ENCODE data around the gene METRNL. TPM values are rescaled to one million over a fixed set of nuclear protein-coding genes. Genes with fewer than 3 reads are reported as not detected.
"Not testable (repeated sequence)": the region's sequence is repeated elsewhere in the genome, so short reads cannot be mapped to it uniquely, and the experiment has no call there.

The METRNL gene, protein sequence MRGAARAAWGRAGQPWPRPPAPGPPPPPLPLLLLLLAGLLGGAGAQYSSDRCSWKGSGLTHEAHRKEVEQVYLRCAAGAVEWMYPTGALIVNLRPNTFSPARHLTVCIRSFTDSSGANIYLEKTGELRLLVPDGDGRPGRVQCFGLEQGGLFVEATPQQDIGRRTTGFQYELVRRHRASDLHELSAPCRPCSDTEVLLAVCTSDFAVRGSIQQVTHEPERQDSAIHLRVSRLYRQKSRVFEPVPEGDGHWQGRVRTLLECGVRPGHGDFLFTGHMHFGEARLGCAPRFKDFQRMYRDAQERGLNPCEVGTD
- total RNA-seq, result 27.6 and 35.3 TPM in 2 replicates
- polyA plus RNA-seq (2012), result 114 TPM

GRCh38 chr17:83079352-83079747, at the start of gene METRNL:
Gene METRNL, plus strand, starts transcription at chr17:83079609. Its CDS starts 207 bp downstream, at chr17:83079816.
- DNase-seq (ENCODE audit: low read depth), result peak; percentile 72

GRCh38 chr17:83030432-83030831, 49.0 kb upstream of the METRNL start:
- no peak for DNase-seq (ENCODE audit: low read depth)

GRCh38 chr17:83031321-83031945, 48.0 kb upstream of the METRNL start:
- no peak for DNase-seq (ENCODE audit: low read depth)

DNA sequence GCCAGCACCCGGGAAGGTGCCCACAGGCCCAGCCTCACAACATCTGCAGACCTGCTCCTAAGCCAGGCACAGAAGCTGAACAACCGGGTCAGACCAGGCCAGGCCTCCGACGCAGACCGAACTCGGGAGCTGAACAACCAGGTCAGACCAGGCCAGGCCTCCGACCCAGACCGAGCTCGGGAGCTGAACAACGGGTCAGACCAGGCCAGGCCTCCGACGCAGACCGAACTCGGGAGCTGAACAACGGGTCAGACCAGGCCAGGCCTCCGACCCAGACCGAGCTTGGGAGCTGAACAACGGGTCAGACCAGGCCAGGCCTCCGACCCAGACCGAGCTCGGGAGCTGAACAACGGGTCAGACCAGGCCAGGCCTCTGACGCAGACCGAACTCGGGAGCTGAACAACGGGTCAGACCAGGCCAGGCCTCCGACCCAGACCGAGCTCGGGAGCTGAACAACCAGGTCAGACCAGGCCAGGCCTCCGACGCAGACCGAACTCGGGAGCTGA, 47.4 kb upstream of the METRNL start:
- not testable (repeated sequence) for DNase-seq (ENCODE audit: low read depth)

- DNase-seq (ENCODE audit: low read depth), result no peak
These were observed 46.6 kb upstream of the METRNL start for GRCh38 chr17:83032781-83033180.

GRCh38 chr17:83034525-83034924, 44.9 kb upstream of the METRNL start:
- no peak for DNase-seq (ENCODE audit: low read depth)

GRCh38 chr17:83035722-83036121, 43.7 kb upstream of the METRNL start:
- DNase-seq (ENCODE audit: low read depth), result no peak

DNA sequence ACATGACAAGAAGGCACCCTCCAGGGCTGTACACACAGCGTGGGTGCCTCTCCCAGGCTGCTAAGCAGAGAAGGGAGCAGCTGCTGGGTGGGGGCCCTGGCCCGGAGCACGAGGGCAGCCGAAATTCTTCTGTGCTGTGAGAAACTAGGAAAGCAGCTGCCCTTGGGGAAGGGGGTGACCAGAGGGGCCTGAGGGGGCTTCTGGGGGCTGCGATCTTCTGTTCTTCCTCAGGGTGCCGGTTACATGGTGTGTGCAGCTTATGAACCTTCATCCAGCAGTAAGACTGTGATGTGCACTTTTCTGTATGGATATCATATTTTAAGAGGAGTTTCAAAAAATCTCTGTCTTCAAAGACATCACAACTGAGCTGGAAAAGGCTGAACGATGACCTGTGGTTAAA, 43.2 kb upstream of the METRNL start:
- DNase-seq (ENCODE audit: low read depth), result no peak

GRCh38 chr17:83036666-83037065, 42.7 kb upstream of the METRNL start:
- no peak for DNase-seq (ENCODE audit: low read depth)

GRCh38 chr17:83037084-83037873, 42.1 kb upstream of the METRNL start:
- DNase-seq (ENCODE audit: low read depth), result no peak

DNA sequence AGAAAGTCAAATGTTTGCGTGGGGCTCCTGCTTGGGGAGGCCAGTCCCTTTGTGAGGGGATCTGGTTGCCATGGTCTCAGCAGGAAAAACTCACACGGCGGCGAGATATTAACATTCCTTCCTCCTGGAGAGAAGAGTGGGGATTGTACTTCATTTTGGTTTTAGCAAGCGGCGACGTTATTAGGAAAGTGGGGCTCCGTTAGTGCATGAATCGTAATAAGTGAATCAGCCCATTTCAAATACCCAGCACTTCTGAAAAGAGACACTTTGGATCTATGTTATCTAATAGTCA, 41.6 kb upstream of the METRNL start:
- DNase-seq (ENCODE audit: low read depth), result no peak

- DNase-seq (ENCODE audit: low read depth), result not testable (repeated sequence)
These were observed 40.4 kb upstream of the METRNL start for GRCh38 chr17:83038983-83039382.

DNA sequence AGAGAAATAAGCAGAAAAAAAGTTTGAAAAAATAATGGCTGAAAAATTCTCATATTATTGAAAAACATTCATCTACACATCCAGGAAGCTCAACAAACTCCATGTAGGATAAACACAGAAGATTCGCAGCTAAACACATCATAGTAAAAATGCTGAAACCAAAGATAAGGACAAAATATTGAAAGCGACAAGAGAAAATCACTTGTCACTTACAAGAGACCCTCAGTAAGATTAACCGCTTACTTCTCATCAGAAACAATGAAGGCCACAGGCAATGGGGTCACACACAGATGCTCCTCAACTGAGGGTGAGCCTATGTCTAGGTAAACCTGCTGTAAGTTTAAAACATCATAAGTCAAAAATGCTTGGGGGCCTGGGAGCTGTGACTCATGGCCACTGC, 38.1 kb upstream of the METRNL start:
- DNase-seq (ENCODE audit: low read depth), result no peak

DNA sequence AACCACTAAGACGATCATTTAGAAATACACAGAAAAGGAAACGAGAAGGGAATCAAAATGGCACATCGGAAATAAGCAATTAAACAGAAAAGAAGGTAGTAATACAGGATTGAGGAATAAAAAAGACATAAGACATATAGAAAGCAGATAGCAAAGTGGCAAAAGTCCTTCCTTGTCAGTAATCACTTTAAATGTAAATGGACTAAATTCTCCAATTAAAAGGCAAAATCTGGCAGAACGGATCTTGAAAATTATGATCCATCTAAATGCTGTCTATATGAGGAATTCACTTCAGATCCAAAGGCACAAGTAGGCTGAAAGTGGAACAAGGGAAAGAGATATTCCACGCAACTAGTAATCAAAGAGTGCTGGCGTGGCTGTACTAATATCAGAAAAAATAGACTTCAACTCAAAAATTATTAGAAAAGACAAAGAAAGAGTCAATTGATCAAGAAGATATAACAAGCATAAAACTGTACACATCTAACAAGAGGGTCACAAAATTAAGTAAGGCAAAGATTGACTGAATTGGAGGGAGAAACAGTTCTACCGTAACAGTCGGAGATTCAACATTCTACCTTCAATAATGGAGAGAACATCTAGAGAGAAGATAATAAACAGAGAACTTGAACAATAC, 36.8 kb upstream of the METRNL start:
- DNase-seq (ENCODE audit: low read depth), result no peak

GRCh38 chr17:83044479-83044878, 34.9 kb upstream of the METRNL start:
- not testable (repeated sequence) for DNase-seq (ENCODE audit: low read depth)

DNA sequence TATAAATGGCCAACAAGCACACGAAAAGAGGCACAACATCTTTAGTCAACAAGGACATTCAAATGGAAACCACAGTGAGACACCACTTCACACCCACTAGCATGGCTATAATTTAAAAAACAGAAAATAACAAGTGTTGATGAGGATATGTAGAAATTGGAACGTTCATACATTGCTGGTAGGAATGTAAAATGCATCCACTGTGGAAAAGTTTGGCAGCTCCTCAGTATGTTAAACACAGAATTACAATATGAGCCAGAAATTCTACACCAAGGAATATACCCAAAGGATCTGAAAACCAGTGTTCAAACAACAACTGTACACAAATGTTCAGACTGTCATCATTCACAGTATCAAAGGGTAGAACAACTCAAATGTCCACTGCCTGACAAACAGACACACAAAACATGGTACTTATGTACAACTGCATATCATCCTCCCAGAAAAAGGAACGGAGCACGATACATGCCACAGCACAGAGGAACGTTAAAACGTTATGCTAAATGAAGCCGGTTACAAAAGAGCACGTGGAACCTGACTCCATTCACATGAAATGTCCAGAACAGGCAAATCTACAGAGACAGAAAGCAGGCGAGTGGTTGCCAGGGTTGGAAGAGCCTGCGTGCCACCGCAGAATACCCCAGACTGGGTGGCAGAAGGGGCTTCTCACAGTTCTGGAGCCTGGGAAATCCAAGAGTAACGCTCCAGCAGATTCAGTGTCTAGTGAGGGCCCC, 32.8 kb upstream of the METRNL start:
- DNase-seq (ENCODE audit: low read depth), result no peak

DNA sequence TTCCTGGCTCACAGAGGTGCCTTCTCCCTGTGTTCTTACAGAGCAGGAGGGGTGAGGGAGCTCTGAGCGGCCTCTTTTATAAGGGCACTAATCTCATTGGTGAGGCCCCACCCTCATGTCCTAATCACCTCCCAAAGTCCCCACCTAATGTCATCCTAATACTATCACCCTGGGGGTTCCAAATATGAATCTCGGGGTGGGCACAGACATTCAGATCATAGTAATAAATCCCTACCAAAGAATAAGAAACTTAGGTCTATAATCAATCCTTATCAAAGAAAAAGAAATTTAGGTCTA, 32.3 kb upstream of the METRNL start:
- no peak for DNase-seq (ENCODE audit: low read depth)

- not testable (repeated sequence) for DNase-seq (ENCODE audit: low read depth)
These were observed 31.5 kb upstream of the METRNL start for GRCh38 chr17:83047818-83048475.

DNA sequence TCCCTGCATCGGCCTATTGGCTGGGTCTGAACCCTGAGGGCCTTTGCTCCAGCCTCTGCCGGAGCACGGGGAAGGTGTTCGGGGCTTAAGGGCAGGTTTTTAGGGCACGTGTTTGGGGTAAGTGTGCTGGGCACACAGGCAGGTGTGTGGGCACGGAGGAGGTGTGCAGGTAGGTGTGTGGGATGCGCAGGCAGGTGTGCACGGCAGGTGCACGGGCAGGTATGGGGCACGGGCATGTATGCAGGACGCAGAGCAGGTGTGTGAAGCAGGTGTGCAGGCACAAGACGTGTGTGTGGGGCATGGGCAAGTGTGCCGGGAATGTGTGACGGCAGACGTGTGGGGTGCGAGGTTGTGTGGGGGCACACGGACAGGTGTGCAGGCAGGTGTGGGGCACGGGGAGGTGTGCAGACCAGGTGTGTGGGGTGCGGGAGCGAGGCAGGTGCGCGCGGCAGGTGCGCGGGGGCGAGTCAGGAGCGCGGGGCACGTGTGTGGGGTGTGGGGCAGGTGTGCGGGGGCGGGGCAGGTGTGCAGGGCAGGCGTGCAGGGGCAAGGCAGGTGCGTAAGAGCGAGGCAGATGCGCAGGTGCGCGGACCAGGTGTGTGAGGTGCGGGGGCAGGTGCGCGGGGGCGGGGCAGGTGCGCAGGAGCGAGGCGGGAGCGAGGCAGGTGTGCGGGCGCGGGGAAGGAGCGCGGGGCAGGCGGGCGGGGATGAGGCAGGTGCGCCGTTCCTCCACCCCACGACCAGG, 28.6 kb upstream of the METRNL start:
- DNase-seq (ENCODE audit: low read depth), result no peak
